Measurements from ENCODE around the gene EIF4E. TPM values are rescaled to one million over a fixed set of nuclear protein-coding genes. Genes with fewer than 3 reads are reported as not detected.

EIF4E gene
- total RNA-seq, 1 experiment from 2014 or later = 103 TPM

- Mint-ChIP-seq H3K4me1 (ENCODE audit: low read depth, unreplicated experiment) (peaks cover 7% of the 10 kb centered on the region), H3K4me3 (ENCODE audit: low read depth, unreplicated experiment) (no peak overlapping the region), H3K9me3 (ENCODE audit: low read depth, unreplicated experiment) (peaks cover 2% of the 10 kb centered on the region), H3K27ac (ENCODE audit: unreplicated experiment) (no peak overlapping the region), H3K36me3 (ENCODE audit: insufficient read depth, unreplicated experiment) (no peaks in the 10 kb centered on the region), H3K27me3 (ENCODE audit: unreplicated experiment) (no peaks in the 10 kb centered on the region)
- CTCF ChIA-PET = no interaction called here
- DNase-seq = no peak
- intact Hi-C loops (cut with micrococcal nuclease; ENCODE audit: unreplicated experiment) = no loop called here
- TF ChIP-seq CTCF (IDR thresholded peaks at IDR 0.05; ENCODE audit: unreplicated experiment) = no peak
- no TSS peak for BruUV-seq (replicated peaks)
These were observed 38.9 kb upstream of the EIF4E start for GRCh38 chr4:98967786-98968329.

GRCh38 chr4:98966926-98967325, 38.0 kb upstream of the EIF4E start:
- CTCF ChIA-PET = no interaction called here
- no peaks in the 10 kb centered on the region for H3K27me3 Mint-ChIP-seq (ENCODE audit: unreplicated experiment)
- no peak overlapping the region for H3K4me3 Mint-ChIP-seq (ENCODE audit: low read depth, unreplicated experiment)
- H3K4me1 Mint-ChIP-seq (ENCODE audit: low read depth, unreplicated experiment) = peaks cover 7% of the 10 kb centered on the region
- peaks cover 2% of the 10 kb centered on the region for H3K9me3 Mint-ChIP-seq (ENCODE audit: low read depth, unreplicated experiment)
- no peak for TF ChIP-seq CTCF (IDR thresholded peaks at IDR 0.05; ENCODE audit: unreplicated experiment)
- no peak overlapping the region for H3K27ac Mint-ChIP-seq (ENCODE audit: unreplicated experiment)
- BruUV-seq (replicated peaks) = no TSS peak
- intact Hi-C loops (cut with micrococcal nuclease; ENCODE audit: unreplicated experiment) = no loop called here
- no peak for DNase-seq
- no peaks in the 10 kb centered on the region for H3K36me3 Mint-ChIP-seq (ENCODE audit: insufficient read depth, unreplicated experiment)

- no peak for DNase-seq
- no peak overlapping the region for H3K4me3 Mint-ChIP-seq (ENCODE audit: low read depth, unreplicated experiment)
- no peak for TF ChIP-seq CTCF (IDR thresholded peaks at IDR 0.05; ENCODE audit: unreplicated experiment)
- intact Hi-C loops (cut with micrococcal nuclease; ENCODE audit: unreplicated experiment) = no loop called here
- H3K27ac Mint-ChIP-seq (ENCODE audit: unreplicated experiment) = no peak overlapping the region
- no peaks in the 10 kb centered on the region for H3K27me3 Mint-ChIP-seq (ENCODE audit: unreplicated experiment)
- peaks cover 7% of the 10 kb centered on the region for H3K4me1 Mint-ChIP-seq (ENCODE audit: low read depth, unreplicated experiment)
- no peaks in the 10 kb centered on the region for H3K36me3 Mint-ChIP-seq (ENCODE audit: insufficient read depth, unreplicated experiment)
- CTCF ChIA-PET = interaction anchor here (0.6 kb wide), 2 partner anchors 97 to 861 kb away, joined by 3 to 6 read pairs; no protein-coding TSS in a partner anchor
- no TSS peak for BruUV-seq (replicated peaks)
- H3K9me3 Mint-ChIP-seq (ENCODE audit: low read depth, unreplicated experiment) = peaks cover 2% of the 10 kb centered on the region
These were observed 34.9 kb upstream of the EIF4E start for GRCh38 chr4:98963538-98964433.

GRCh38 chr4:98961770-98962169, 32.8 kb upstream of the EIF4E start:
- Mint-ChIP-seq H3K27ac (ENCODE audit: unreplicated experiment) (no peak overlapping the region), H3K9me3 (ENCODE audit: low read depth, unreplicated experiment) (peaks cover 2% of the 10 kb centered on the region), H3K4me3 (ENCODE audit: low read depth, unreplicated experiment) (no peak overlapping the region), H3K27me3 (ENCODE audit: unreplicated experiment) (no peaks in the 10 kb centered on the region), H3K36me3 (ENCODE audit: insufficient read depth, unreplicated experiment) (no peaks in the 10 kb centered on the region), H3K4me1 (ENCODE audit: low read depth, unreplicated experiment) (peaks cover 7% of the 10 kb centered on the region)
- intact Hi-C loops (cut with micrococcal nuclease; ENCODE audit: unreplicated experiment) = no loop called here
- no peak for TF ChIP-seq CTCF (IDR thresholded peaks at IDR 0.05; ENCODE audit: unreplicated experiment)
- BruUV-seq (replicated peaks) = no TSS peak
- no peak for DNase-seq
- CTCF ChIA-PET = interaction anchor here (0.7 kb wide), 1 partner anchor 671 kb away, joined by 4 read pairs; no protein-coding TSS in a partner anchor
